GM19438 (cell line): ENCODE data around the gene EPHA7.

ENCODE experiments used
- ATAC-seq: cut with Tn5 transposase; IDR thresholded peaks from one replicate; pipeline ENCODE4 v1.9.1; 2021; ENCODE audit warnings: low read depth; ENCODE audit not compliant: unreplicated experiment

Gene EPHA7

GRCh38 chr6:93329301-93330000 is 89.9 kb downstream of the EPHA7 start:
- no peak for ATAC-seq

GRCh38 chr6:93327857-93328256 is 91.5 kb downstream of the EPHA7 start:
- ATAC-seq: no peak

- no peak for ATAC-seq
Observed at GRCh38 chr6:93325761-93326160, 93.6 kb downstream of the EPHA7 start.

- no peak for ATAC-seq
Observed at GRCh38 chr6:93323630-93324029, 95.7 kb downstream of the EPHA7 start.

GRCh38 chr6:93322651-93323050 is 96.7 kb downstream of the EPHA7 start:
- ATAC-seq: no peak

GRCh38 chr6:93319304-93319703 is 100.1 kb downstream of the EPHA7 start:
- no peak for ATAC-seq

- ATAC-seq: no peak
Observed at GRCh38 chr6:93318121-93318520, 101.2 kb downstream of the EPHA7 start.

- ATAC-seq: no peak
Observed at GRCh38 chr6:93317592-93317991, 101.8 kb downstream of the EPHA7 start.

GRCh38 chr6:93307505-93308409 is 111.6 kb downstream of the EPHA7 start:
- ATAC-seq: no peak

GRCh38 chr6:93305088-93305487 is 114.3 kb downstream of the EPHA7 start:
- ATAC-seq: no peak

GRCh38 chr6:93304505-93304904 is 114.9 kb downstream of the EPHA7 start:
- no peak for ATAC-seq

- no peak for ATAC-seq
Observed at GRCh38 chr6:93300661-93301060, 118.7 kb downstream of the EPHA7 start.

GRCh38 chr6:93299622-93300021 is 119.7 kb downstream of the EPHA7 start:
- ATAC-seq: no peak

GRCh38 chr6:93295631-93296030 is 123.7 kb downstream of the EPHA7 start:
- no peak for ATAC-seq

- ATAC-seq: no peak
Observed at GRCh38 chr6:93294879-93295278, 124.5 kb downstream of the EPHA7 start.

GRCh38 chr6:93293872-93294271 is 125.5 kb downstream of the EPHA7 start:
- ATAC-seq: no peak

- no peak for ATAC-seq
Observed at GRCh38 chr6:93293460-93293859, 125.9 kb downstream of the EPHA7 start.

- no peak for ATAC-seq
Observed at GRCh38 chr6:93282521-93283031, 136.8 kb downstream of the EPHA7 start.

- no peak for ATAC-seq
Observed at GRCh38 chr6:93278241-93278640, 141.1 kb downstream of the EPHA7 start.

GRCh38 chr6:93272896-93273295 is 146.5 kb downstream of the EPHA7 start:
- no peak for ATAC-seq

- ATAC-seq: no peak
Observed at GRCh38 chr6:93272211-93272610, 147.1 kb downstream of the EPHA7 start.
